Heart left ventricle (tissue), 16 donors: ENCODE results near the gene ECPAS. TPM values are rescaled to one million over a fixed set of nuclear protein-coding genes. Genes with fewer than 3 reads are reported as not detected.

Experiments used
- ATAC-seq, 4 donors: fragments of 200-7000 bp; cut with Tn5 transposase; one replicate each; pipeline ENCODE4 v1.9.1; 2020 to 2022; ENCODE audit warnings: moderate library complexity in 4 of 4, mild to moderate bottlenecking in 3 of 4, moderate number of reproducible peaks in 1 of 4
- DNase-seq, 5 donors: peaks; one replicate each; pipeline ENCODE4 v3.0.0-alpha.2; 2020
- H3K27ac ChIP-seq, 12 donors: fragments of 200-600 bp; sonication (generic) in 4 of 12; one replicate each; pipeline versions ENCODE4 v1.5.0 to v1.8.0; 2016 to 2022; ENCODE audit warnings: mild to moderate bottlenecking in 2 of 12
- H3K27me3 ChIP-seq, 9 donors: fragments of 200-600 bp; sonication (generic) in 2 of 9; one replicate each; pipeline versions ENCODE4 v1.5.1 to v1.8.0; 2016 to 2022; ENCODE audit warnings: mild to moderate bottlenecking in 3 of 9
- H3K36me3 ChIP-seq, 9 donors: fragments of 200-600 bp; sonication (generic) in 2 of 9; one replicate each; pipeline versions ENCODE4 v1.5.0 to v1.8.0; 2018 to 2022; ENCODE audit warnings: mild to moderate bottlenecking in 2 of 9
- H3K4me1 ChIP-seq, 12 donors: fragments of 200-600 bp; sonication (generic) in 4 of 12; one replicate each; pipeline versions ENCODE4 v1.5.0 to v1.8.0; 2016 to 2022; ENCODE audit warnings: mild to moderate bottlenecking in 3 of 12
- H3K4me3 ChIP-seq, 12 donors: fragments of 200-600 bp; sonication (generic) in 4 of 12; one replicate each; pipeline versions ENCODE4 v1.5.0 to v1.8.0; 2017 to 2022; ENCODE audit warnings: mild to moderate bottlenecking in 9 of 12, moderate library complexity in 4 of 12
- H3K9me3 ChIP-seq, 12 donors: fragments of 200-600 bp; sonication (generic) in 4 of 12; one replicate each; pipeline versions ENCODE4 v1.5.0 to v1.8.0; 2016 to 2022; ENCODE audit warnings: mild to moderate bottlenecking in 1 of 12
- CTCF ChIP-seq, 12 donors: fragments of 200-600 bp; sonication (generic) in 4 of 12; IDR thresholded peaks; one replicate each; pipeline versions ENCODE4 v1.5.0 to v1.8.0; 2018 to 2022; ENCODE audit warnings: antibody characterized with exemption in 12 of 12, mild to moderate bottlenecking in 5 of 12
- POLR2A ChIP-seq, 2 donors: fragments of 450-650 bp; IDR thresholded peaks; one replicate each; pipeline ENCODE4 v1.6.1; 2017; ENCODE audit warnings: antibody characterized with exemption in 2 of 2, mild to moderate bottlenecking in 2 of 2, moderate library complexity in 2 of 2
- WGBS, 4 donors: extraction: QIAGEN DNeasy Blood & Tissue Kit in 2 of 4; methylation state at CpG; one replicate each; pipeline versions ENCODE4 v1.1.5 to v1.1.7; 2013 to 2018; 5-methylcytosine and 5-hydroxymethylcytosine counted together
- intact Hi-C, 10 donors: fragments of 100-400 bp; cut with DNase I; formaldehyde crosslinking; loops; one replicate each; pipeline versions ENCODE4 v1.11.1 to v1.14.2; 2022
- polyA plus RNA-seq, 2 donors: library from polyadenylated mRNA; stranded (reverse); fragments of 200-250 nt; gene quantifications; one replicate each; pipeline ENCODE4 v1.2.3, GENCODE V29; 2013
- total RNA-seq, 9 donors: library from RNA; depleted of rRNA in 2 of 9; stranded (reverse); fragments of >200 nt in 2 of 9; fragmentation: NEBNext Ultra II Directional in 3 of 9; extraction: Animal tissue kit (Norgen Biotek cat#: 25700) in 3 of 9; gene quantifications; one replicate each; pipeline versions ENCODE4 v1.1.0 to v1.2.4, GENCODE V29; 2016 to 2023
- donor health status: ischemic (EF 13 %, LVEDD 7.1; RV severe dilation, severe dysfunction).
- donor health status: healthy with polysubstance abuse.
- donor health status: DM: no; HTN: yes; CAD: no.
- donor health status: DM: no; HTN: no; CAD: no.
- donor health status: ischemic (EF 25% LVEDD 6.9; RV normal size, moderate dysfunction).
- donor health status: ischemic (EF 25% LVEDD 5.7; RV mildly dilated, moderate dysfunction).
- donor health status: healthy.
- donor health status: DM: yes; HTN: yes; CAD: no.
- donor health status: ischemic (EF 35%, LVEDD 5.7; RV mildly dilated, moderate dysfunction).
- donor health status: nonischemic (EF 11% LVEDD 7.7; RV severe dilation, severe dysfunction).
- donor health status: DM: yes; HTN: yes; CAD: no.
- donor health status: PGD.
- donor health status: ischemic (EF 29% LVEDD 5.4; RV normal size, mild dysfunction).
- donor health status: nonischemic (EF 23%, LVEDD 6.1; RV moderate dilation, normal function).

The ECPAS gene
- total and polyA plus RNA-seq, 11 donors = 28.9 to 116 (median 102) TPM

- Histone ChIP-seq H3K36me3 (peaks cover 2 to 100% (median 99%) of the 10 kb centered on the region in 9 donors), H3K4me1 (no peaks in the 10 kb centered on the region), H3K27ac (no peak overlapping the region), H3K9me3 (no peaks in the 10 kb centered on the region), H3K27me3 (no peaks in the 10 kb centered on the region), H3K4me3 (no peak overlapping the region)
- no peak for DNase-seq
- intact Hi-C loops = no loop called here
- TF ChIP-seq POLR2A (IDR thresholded peaks at IDR 0.05) (no peak), CTCF (IDR thresholded peaks at IDR 0.05) (no peak)
- WGBS, 4 donors = 92 to 97% (median 96%) methylated on average over 4 of the region's 4 CpGs
- ATAC-seq = no peak
Observed at GRCh38 chr9:111389406-111389805, 94.8 kb downstream of the ECPAS start.

- no peak for ATAC-seq
- no peak overlapping the region for H3K4me3 ChIP-seq
- H3K9me3 ChIP-seq = no peaks in the 10 kb centered on the region
- no peak for TF ChIP-seq POLR2A (IDR thresholded peaks at IDR 0.05)
- TF ChIP-seq CTCF (IDR thresholded peaks at IDR 0.05) = no peak
- H3K4me1 ChIP-seq = no peaks in the 10 kb centered on the region
- H3K27ac ChIP-seq = no peak overlapping the region
- DNase-seq = no peak
- peaks cover 2 to 100% (median 98%) of the 10 kb centered on the region in 9 donors for H3K36me3 ChIP-seq
- intact Hi-C loops = no loop called here
- no peaks in the 10 kb centered on the region for H3K27me3 ChIP-seq
- WGBS, 4 donors = 97 to 98% (median 97%) methylated on average over 3 of the region's 3 CpGs
Observed at GRCh38 chr9:111386386-111386785, 97.8 kb downstream of the ECPAS start.

- intact Hi-C loops = no loop called here
- H3K4me1 ChIP-seq = peaks cover 0 to 4% (median 0%) of the 10 kb centered on the region in 12 donors
- no peaks in the 10 kb centered on the region for H3K9me3 ChIP-seq
- H3K27me3 ChIP-seq = no peaks in the 10 kb centered on the region
- no peak overlapping the region for H3K4me3 ChIP-seq
- ATAC-seq (no peak), DNase-seq (no peak)
- TF ChIP-seq POLR2A (IDR thresholded peaks at IDR 0.05) = no peak
- TF ChIP-seq CTCF (IDR thresholded peaks at IDR 0.05) = no peak
- H3K27ac ChIP-seq = no peak overlapping the region
- 28 to 51% (median 42%) methylated on average over 1 of the region's 1 CpG for WGBS, 4 donors
- peaks cover 3 to 100% (median 96%) of the 10 kb centered on the region in 9 donors for H3K36me3 ChIP-seq
Observed at GRCh38 chr9:111381006-111381405, 103.2 kb downstream of the ECPAS start.

DNA sequence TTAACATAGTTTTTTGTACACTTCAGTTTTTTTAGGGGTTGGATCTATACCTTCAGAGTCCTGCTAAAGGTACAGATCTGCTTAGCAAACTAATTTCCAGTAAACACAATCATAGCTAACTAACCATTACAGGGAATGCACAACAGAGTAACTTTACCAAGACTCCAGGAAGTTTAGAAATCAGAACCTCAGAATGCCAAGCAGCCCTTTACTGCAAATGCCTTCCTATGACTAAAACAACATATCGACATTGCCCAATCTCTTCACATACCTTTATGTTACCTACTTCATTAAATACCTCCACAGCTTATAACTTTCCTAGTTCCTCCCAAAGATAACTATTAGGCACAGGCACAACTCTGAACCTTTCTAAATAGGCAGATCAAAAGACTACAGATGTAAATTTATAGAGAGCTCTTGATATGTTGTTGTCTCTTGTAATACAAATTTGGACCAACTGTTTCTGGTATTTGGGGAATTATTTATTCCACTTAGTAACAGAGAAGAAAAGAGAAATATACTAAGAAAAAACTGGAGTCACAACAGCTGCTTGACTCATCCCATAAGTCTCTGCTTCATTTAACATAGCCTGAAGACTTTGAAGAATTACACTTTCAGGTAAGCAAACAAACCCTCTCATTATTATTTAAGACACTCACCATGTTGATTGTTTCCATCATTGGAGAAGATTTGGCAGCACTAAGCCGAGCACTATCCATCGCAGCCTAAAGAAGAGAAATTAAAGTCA is 108.2 kb downstream of the ECPAS start:
- intact Hi-C loops = loop anchor here in 3 of 10 donors (10.0 kb wide), 1 partner anchor 49 kb away; no protein-coding TSS in a partner anchor
- WGBS, 4 donors = 96 to 97% (median 96%) methylated on average over 3 of the region's 3 CpGs
- peaks cover 3 to 100% (median 98%) of the 10 kb centered on the region in 9 donors for H3K36me3 ChIP-seq

More for the DNA sequence above, 108.2 kb downstream of the ECPAS start:
- ATAC-seq = no peak
- no peaks in the 10 kb centered on the region for H3K9me3 ChIP-seq
- no peak overlapping the region for H3K27ac ChIP-seq
- DNase-seq = no peak
- TF ChIP-seq POLR2A (IDR thresholded peaks at IDR 0.05) (no peak), CTCF (IDR thresholded peaks at IDR 0.05) (no peak)
- H3K4me3 ChIP-seq = no peak overlapping the region
- peaks cover 0 to 4% (median 0%) of the 10 kb centered on the region in 12 donors for H3K4me1 ChIP-seq
- no peaks in the 10 kb centered on the region for H3K27me3 ChIP-seq
